Activated CD4-positive, alpha-beta T cell treated with anti-CD3 and anti-CD28 coated beads for 48 hours (primary cell): ENCODE data around the gene TENT4B.
"Not testable (repeated sequence)": the region's sequence is repeated elsewhere in the genome, so short reads cannot be mapped to it uniquely, and the experiment has no call there.

ENCODE experiments used
- DNase-seq: peaks from one replicate; pipeline ENCODE4 v3.0.0-alpha.2; 2020

Gene TENT4B

GRCh38 chr16:50238868-50239301 lies 85.8 kb downstream of the TENT4B start:
- DNase-seq = no peak

DNA sequence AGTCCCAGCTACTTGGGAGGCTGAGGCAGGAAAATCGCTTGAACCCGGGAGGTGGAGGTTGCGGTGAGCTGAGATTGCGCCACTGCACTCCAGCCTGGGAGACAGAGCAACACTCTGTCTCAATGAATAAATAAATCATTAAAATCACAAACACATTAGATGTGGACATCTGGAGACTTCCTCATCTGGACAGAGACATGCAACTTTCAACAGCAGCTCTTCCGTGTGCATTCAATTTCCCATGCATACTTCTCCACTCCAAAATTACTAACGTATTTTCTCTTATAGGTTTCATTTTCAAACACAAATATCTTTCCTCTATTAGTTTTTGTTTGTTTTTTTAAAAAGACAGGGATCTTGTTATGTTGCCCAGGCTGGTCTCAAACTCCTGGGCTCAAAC lies 89.9 kb downstream of the TENT4B start:
- DNase-seq = not testable (repeated sequence)

- no peak for DNase-seq
These were observed 91.0 kb downstream of the TENT4B start for GRCh38 chr16:50244140-50244503.

DNA sequence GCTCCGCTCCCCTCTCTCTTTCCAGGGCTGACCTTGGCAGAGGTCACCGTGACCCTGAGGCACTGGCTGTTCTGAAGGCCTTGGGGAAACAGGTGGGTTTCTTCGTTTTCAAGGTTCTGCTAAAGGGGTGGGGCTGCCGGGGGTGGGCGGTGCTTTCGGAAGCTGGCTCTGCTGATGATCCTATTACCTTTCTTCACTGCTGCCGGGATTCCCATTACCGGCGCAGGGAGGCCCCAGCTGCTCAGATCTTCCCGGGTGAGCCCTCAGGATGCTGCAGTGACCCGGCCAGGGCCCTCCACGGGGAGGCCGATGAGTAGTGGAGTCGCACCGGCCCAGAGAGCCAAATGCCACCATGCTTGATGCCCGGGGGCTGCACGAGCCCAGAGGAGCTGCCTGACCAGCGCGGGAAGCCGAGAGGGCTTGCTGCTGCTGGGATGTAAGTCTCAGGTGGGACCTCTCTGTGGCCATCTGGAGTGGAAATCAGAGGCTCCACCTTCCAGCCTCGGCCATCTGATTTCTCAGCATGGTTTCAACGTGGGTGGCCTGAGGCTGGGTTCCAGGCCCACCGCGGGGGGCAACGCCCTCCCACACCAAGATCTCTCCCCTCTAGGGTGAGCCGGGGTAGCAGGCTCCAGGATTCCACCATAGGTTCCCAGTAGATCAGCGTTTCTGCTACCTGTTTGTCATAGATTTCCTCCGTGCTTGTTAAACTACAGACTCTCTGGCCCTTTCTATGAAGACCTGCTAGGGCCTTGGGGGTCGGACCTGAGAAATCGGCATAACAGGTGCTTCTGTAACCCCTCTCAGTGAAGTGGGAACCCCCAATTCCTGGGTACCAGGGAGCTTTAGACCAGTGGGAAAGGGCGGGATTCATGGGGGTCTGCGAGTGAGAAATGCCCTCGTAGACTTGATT lies 91.7 kb downstream of the TENT4B start:
- no peak for DNase-seq

GRCh38 chr16:50245417-50246298 lies 92.6 kb downstream of the TENT4B start:
- peak; percentile 77 for DNase-seq

- no peak for DNase-seq
These were observed 93.4 kb downstream of the TENT4B start for GRCh38 chr16:50246299-50247122.

DNA sequence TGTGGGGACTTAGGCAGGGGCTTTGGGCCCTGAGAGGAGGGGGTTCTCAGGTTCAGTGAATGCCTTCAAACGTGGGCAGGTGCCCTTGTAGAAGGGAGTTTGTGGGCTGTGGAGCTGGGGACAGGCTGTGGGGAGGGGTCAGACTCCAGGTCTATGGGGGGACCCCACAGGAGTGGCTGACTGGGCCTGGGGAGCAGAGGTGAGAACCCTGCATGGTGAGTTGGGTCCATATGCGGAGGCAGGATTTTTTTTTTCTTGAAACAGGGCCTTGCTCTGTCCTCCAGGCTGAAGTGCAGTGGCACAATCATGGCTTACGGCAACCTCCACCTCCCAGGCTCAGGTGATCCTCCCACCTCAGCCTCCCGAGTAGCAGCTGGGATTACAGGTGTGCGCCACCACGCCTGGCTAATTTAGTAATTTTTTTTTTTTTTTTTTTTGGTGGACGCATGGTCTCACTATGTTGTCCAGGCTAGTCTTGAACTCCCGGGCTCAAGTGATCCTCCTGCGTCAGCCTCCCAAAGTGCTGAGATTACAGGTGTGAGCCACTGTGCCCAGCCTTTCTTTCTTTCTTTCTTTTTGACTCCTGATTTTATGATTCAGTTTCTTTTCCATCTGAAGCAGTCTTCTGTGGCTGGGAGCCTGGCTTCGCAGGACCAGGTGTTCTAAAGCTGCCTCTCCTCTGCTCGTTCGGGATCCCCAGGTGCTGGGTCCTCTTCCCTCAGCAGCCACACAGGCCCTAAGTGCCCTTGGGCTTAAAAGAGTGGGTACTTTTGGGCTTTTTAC lies 94.2 kb downstream of the TENT4B start:
- DNase-seq = no peak

DNA sequence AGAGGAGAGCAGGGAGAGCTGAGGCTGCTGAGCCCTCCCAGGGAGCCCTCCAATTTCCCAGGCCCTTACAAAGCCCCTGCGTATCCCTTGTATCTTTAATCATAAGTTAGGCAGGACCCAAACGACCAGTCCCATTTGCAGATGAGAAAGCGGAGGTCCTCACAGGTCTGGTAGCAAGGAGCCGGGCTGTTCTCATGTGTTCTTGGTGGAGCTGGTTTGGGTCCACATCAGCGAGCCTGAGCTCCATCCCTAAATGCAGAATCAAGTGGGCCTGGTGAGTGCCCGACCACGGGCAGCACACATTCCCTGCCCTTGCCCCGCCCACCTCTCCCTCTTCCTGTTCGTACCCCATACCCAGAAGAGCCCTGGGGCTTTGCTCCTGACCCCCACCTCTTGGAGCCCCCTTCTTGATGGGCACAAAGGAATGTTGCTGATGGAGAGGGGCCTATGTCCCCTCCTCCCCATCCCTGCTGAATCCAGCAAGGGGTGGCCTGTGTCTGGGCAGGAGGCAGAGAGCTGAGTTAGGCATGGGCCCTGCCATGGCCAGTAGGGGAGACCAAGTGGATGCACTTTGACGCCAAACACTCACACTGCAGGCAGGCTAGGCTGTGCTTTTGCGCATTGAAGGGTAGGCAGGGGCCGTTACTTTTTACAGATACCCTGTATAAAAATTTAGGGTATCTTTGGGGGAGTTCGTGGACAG lies 95.0 kb downstream of the TENT4B start:
- DNase-seq = no peak

DNA sequence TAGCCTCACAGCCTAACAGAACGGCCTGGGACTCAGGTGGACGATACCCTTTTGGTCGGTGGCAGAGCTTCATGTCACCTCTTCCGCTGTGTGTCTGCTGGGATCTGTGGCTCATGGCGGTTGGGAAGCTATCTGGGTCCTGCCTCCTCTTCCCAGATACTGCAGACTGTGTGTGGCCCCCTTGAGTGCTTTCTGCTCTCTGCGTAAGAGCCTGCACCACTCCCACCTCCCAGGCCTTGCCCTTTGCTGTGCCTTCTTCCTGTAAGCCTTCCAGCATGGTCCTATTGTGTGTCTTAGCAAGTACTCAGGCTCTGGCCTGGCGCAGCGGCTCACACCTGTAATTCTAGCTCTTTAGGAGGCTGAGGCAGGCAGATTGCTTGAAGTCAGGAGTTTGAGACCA lies 95.7 kb downstream of the TENT4B start:
- no peak for DNase-seq

DNA sequence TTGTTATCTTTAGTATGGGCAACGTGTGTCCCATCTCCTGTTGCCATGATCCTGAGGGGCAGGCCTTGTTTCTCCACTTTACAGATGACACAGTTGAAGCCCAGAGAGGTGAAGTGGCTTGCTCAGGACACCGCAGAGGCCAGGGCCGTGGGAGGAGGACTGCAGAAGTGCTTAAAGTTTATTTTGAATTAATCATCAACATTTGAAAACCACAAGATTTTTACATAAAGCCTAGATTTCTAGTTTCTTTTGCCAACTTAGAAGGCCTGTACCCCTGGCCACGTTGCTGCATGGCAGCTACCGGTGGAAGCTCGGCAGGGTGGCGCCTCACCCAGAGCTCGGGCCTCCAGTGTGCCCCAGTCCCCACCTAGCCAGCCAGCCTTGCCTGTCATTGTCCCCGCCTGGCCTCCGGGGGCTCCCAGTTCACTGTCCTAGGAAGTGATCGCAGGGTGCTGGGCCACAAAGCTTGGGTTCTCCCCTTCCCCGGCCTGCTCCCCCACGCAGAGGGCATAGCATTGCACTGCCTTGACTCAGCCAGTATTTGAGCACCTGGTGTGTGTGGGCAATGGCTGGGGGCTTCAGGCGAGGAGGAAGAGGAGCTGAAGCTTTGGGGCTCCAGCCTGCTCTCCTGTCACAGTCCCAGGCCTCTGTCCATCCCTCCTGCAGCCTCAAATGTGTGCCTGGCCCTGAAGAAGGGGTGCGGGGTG lies 98.4 kb downstream of the TENT4B start:
- no peak for DNase-seq

GRCh38 chr16:50252082-50252611 lies 99.0 kb downstream of the TENT4B start:
- DNase-seq = no peak

DNA sequence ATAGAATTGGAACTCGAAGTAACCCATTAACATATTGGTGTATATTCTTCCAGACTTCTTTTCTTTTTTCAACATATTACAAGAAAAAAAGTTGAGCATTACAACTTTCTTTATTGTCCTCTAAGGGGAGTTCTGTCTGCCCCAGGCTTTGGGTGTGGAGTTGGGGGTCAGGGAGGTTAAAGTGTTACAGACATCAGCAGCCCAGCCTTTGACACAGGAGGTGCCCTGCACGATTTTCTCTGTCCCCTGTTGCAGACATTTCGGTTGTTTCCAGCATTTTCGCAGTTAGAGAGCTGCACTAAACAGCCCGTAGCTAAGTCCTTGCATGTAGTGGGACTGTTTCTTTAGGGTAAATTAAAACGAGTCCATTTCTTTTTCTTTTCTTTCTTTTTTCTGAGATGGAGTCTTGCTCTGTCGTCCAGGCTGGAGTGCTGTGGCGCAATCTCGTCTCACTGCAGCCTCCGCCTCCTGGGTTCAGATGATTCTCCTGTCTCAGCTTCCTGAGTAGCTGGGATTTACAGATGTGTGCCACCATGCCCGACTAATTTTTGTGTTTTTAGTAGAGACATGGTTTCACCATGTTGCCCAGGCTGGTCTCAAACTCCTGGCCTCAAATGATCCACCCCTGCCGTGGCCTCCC lies 99.9 kb downstream of the TENT4B start:
- no peak for DNase-seq

- no peak for DNase-seq
These were observed 100.4 kb downstream of the TENT4B start for GRCh38 chr16:50253514-50253910.

- DNase-seq = no peak
These were observed 101.0 kb downstream of the TENT4B start for GRCh38 chr16:50254072-50254471.

GRCh38 chr16:50255538-50255937 lies 102.4 kb downstream of the TENT4B start:
- no peak for DNase-seq

GRCh38 chr16:50256604-50257003 lies 103.5 kb downstream of the TENT4B start:
- no peak for DNase-seq

GRCh38 chr16:50257876-50258275 lies 104.8 kb downstream of the TENT4B start:
- DNase-seq = no peak

DNA sequence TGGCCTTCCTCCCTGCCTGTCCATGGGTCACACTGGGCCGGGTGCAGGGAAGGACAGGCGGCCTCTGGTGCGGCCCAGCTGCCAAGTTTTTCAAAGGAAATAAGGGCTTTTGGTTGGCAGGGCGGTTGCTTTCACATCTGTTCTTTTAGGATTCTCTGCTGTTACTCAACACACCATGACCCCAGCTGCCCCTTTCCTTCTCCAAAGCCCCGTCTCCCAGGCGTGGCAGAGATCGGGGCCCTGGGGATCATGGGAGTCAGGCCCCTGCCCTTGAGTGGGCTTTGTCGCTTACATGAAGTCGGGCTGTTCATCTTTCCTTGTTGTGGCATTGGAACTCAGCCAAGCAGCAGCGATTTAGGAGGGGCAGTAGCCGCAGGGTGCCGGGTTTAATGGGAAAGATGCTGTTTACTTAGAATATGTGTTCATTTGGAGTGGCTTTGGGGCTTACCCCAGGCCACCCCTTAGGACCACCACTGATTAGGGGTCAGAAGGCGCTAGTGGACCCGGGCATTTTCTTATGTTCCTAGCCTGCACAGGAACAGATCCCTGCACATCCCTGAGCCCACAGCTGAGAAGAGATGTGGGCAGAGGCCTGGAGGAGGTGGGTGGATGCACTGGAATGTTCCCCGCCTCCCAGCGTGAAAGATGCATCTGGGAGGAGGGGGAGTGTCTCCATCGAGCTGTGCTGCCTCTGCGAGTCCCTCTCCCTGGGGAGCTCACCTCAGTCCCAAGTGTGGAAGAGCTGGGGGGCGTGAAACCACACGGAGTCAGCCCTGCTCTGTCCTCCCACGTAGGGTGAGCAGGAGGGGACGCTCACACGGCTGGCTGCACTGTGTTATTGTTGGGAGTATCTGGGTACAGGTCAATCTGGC lies 106.5 kb downstream of the TENT4B start:
- DNase-seq = no peak
